HEK293T (cell line): ENCODE measurements around the gene PIEZO1.

ENCODE experiments used
- ARNT ChIP-seq: fragments of 450-650 bp; IDR thresholded peaks from 2 replicates; pipeline ENCODE4 v1.6.1; 2017; ENCODE audit warnings: mild to moderate bottlenecking
- FOXA1 ChIP-seq: fragments of 450-650 bp; IDR thresholded peaks from 2 replicates; pipeline ENCODE4 v1.6.1; 2016; ENCODE audit warnings: mild to moderate bottlenecking
- FOXM1 ChIP-seq: fragments of 450-650 bp; IDR thresholded peaks from 2 replicates; pipeline ENCODE4 v1.6.1; 2017; ENCODE audit warnings: mild to moderate bottlenecking, borderline replicate concordance
- LEF1 ChIP-seq: fragments of 450-650 bp; IDR thresholded peaks from 2 replicates; pipeline ENCODE4 v1.6.1; 2017; ENCODE audit warnings: mild to moderate bottlenecking, borderline replicate concordance
- NFRKB ChIP-seq: fragments of 450-650 bp; IDR thresholded peaks from 2 replicates; pipeline ENCODE4 v1.6.1; 2016; ENCODE audit warnings: mild to moderate bottlenecking, moderate library complexity
- PKNOX1 ChIP-seq: fragments of 450-650 bp; IDR thresholded peaks from 2 replicates; pipeline ENCODE4 v1.6.1; 2016
- SP1 ChIP-seq: fragments of 450-650 bp; IDR thresholded peaks from 2 replicates; pipeline ENCODE4 v1.6.1; 2017
- SUZ12 ChIP-seq: fragments of 450-650 bp; IDR thresholded peaks from 2 replicates; pipeline ENCODE4 v1.6.1; 2016; ENCODE audit warnings: mild to moderate bottlenecking

- TF ChIP-seq FOXM1 (no peak), LEF1 (no peak), FOXA1 (no peak), PKNOX1 (no peak), SUZ12 (no peak), NFRKB (no peak), ARNT (no peak), SP1 (no peak)
These were observed 93.0 kb downstream of the PIEZO1 start for GRCh38 chr16:88691924-88692560.
